OCI-LY3 (cell line): Measurements from ENCODE around the gene CACNA2D2.

Experiments
- H2AFZ ChIP-seq: fragments of 200-600, 300-600 bp; shearing (Covaris generic); 2 replicates; pipeline ENCODE4 v1.6.0; 2014; ENCODE audit warnings: antibody characterized with exemption, low read depth, low read length
- H3K27ac ChIP-seq: fragments of 200-600, 300-600 bp; sonication (generic); 2 replicates; pipeline ENCODE4 v1.5.1; 2014; ENCODE audit warnings: mild to moderate bottlenecking, low read length, moderate library complexity, mixed read lengths
- H3K27me3 ChIP-seq: fragments of 200-600, 300-600 bp; sonication (generic); 2 replicates; pipeline ENCODE4 v1.6.1; 2014; ENCODE audit warnings: low read depth, low read length, mixed read lengths
- H3K36me3 ChIP-seq: fragments of 200-600, 300-600 bp; sonication (generic); replicated peaks from 2 replicates; pipeline ENCODE3; 2014; ENCODE audit warnings: low read depth, low read length, mixed read lengths
- H3K4me1 ChIP-seq: fragments of 300-600, 200-600 bp; sonication (generic); 2 replicates; pipeline ENCODE4 v1.6.1; 2014; ENCODE audit warnings: low read length, mixed read lengths
- H3K4me2 ChIP-seq: fragments of 200-600, 300-600 bp; sonication (generic); 2 replicates; pipeline ENCODE4 v1.6.1; 2014; ENCODE audit warnings: low read length, mixed read lengths
- H3K4me3 ChIP-seq: fragments of 300-600, 200-600 bp; sonication (generic); 2 replicates; pipeline ENCODE4 v1.5.1; 2014; ENCODE audit warnings: antibody characterized with exemption, mild to moderate bottlenecking, low read length, moderate library complexity
- H3K79me2 ChIP-seq: fragments of 300-600, 200-600 bp; shearing (Covaris generic); 2 replicates; pipeline ENCODE4 v1.6.1; 2014; ENCODE audit warnings: mild to moderate bottlenecking, low read length, mixed read lengths
- H3K9ac ChIP-seq: fragments of 300-600, 200-600 bp; shearing (Covaris generic); 2 replicates; pipeline ENCODE4 v1.6.0; 2014; ENCODE audit warnings: mild to moderate bottlenecking, low read length, moderate library complexity
- H3K9me3 ChIP-seq: fragments of 200-600, 300-600 bp; shearing (Covaris generic); 2 replicates; pipeline ENCODE4 v1.6.1; 2014; ENCODE audit warnings: low read length, mixed read lengths; ENCODE audit not compliant: insufficient read depth
- H4K20me1 ChIP-seq: fragments of 200-600, 300-600 bp; sonication (generic); 2 replicates; pipeline ENCODE4 v1.6.1; 2016; ENCODE audit warnings: low read length, mixed read lengths; ENCODE audit not compliant: insufficient read depth
- CTCF ChIP-seq: fragments of 200-600, 300-600 bp; sonication (generic); IDR thresholded peaks from 2 replicates; pipeline ENCODE4 v1.5.1; 2014; ENCODE audit warnings: antibody characterized with exemption, low read length, low read depth
- EZH2phosphoT487 ChIP-seq: fragments of 200-600 bp; shearing (Covaris generic); IDR thresholded peaks from 2 replicates; pipeline ENCODE4 v1.6.1; 2018; ENCODE audit warnings: antibody characterized with exemption, mixed run types, low read depth

Gene CACNA2D2

GRCh38 chr3:50532062-50532705 is 28.8 kb upstream of the CACNA2D2 start:
- Histone ChIP-seq H3K9ac (no peak overlapping the region), H2AFZ (no peak overlapping the region), H3K27me3 (peaks cover 51% of the 10 kb centered on the region), H3K9me3 (no peaks in the 10 kb centered on the region), H4K20me1 (no peaks in the 10 kb centered on the region), H3K36me3 (no peaks in the 10 kb centered on the region), H3K4me2 (no peak overlapping the region), H3K27ac (no peak overlapping the region), H3K4me1 (no peaks in the 10 kb centered on the region), H3K79me2 (no peaks in the 10 kb centered on the region), H3K4me3 (no peak overlapping the region)
- no peak for TF ChIP-seq EZH2phosphoT487
- no peak for TF ChIP-seq CTCF

GRCh38 chr3:50531201-50531600 is 27.8 kb upstream of the CACNA2D2 start:
- TF ChIP-seq EZH2phosphoT487 = no peak
- TF ChIP-seq CTCF = no peak
- H3K4me2 ChIP-seq = no peak overlapping the region
- H3K27ac ChIP-seq = no peak overlapping the region
- H3K36me3 ChIP-seq = no peaks in the 10 kb centered on the region
- no peak overlapping the region for H3K4me3 ChIP-seq
- H3K9ac ChIP-seq = no peak overlapping the region
- peaks cover 4% of the 10 kb centered on the region; the same call in 1 of the 2 replicates for H4K20me1 ChIP-seq
- H3K9me3 ChIP-seq = no peaks in the 10 kb centered on the region
- H3K4me1 ChIP-seq = no peaks in the 10 kb centered on the region
- no peak overlapping the region for H2AFZ ChIP-seq
- no peaks in the 10 kb centered on the region for H3K79me2 ChIP-seq
- peaks cover 41% of the 10 kb centered on the region for H3K27me3 ChIP-seq

GRCh38 chr3:50530001-50530970 is 26.9 kb upstream of the CACNA2D2 start:
- TF ChIP-seq CTCF (no peak), EZH2phosphoT487 (no peak)
- H3K79me2 ChIP-seq = no peaks in the 10 kb centered on the region

GRCh38 chr3:50525987-50526386 is 22.6 kb upstream of the CACNA2D2 start:
- no peak overlapping the region for H3K27ac ChIP-seq
- H3K79me2 ChIP-seq = no peaks in the 10 kb centered on the region
- H3K4me2 ChIP-seq = no peak overlapping the region

More at GRCh38 chr3:50530001-50530970, 26.9 kb upstream of the CACNA2D2 start:
- Histone ChIP-seq H3K4me3 (no peak overlapping the region), H3K36me3 (no peaks in the 10 kb centered on the region), H3K4me1 (peaks cover 2% of the 10 kb centered on the region; the same call in 1 of the 2 replicates), H3K27me3 (peaks cover 32% of the 10 kb centered on the region), H3K27ac (no peak overlapping the region), H3K4me2 (no peak overlapping the region), H3K9ac (no peak overlapping the region), H2AFZ (no peak overlapping the region), H3K9me3 (no peaks in the 10 kb centered on the region), H4K20me1 (peaks cover 5% of the 10 kb centered on the region; the same call in 1 of the 2 replicates)

More at GRCh38 chr3:50525987-50526386, 22.6 kb upstream of the CACNA2D2 start:
- no peak overlapping the region for H3K9ac ChIP-seq
- TF ChIP-seq CTCF (no peak), EZH2phosphoT487 (no peak)
- no peak overlapping the region for H2AFZ ChIP-seq
- H3K4me3 ChIP-seq = no peak overlapping the region
- no peaks in the 10 kb centered on the region for H3K9me3 ChIP-seq
- H3K36me3 ChIP-seq = no peaks in the 10 kb centered on the region
- peaks cover 31% of the 10 kb centered on the region for H3K27me3 ChIP-seq
- H4K20me1 ChIP-seq = peaks cover 5% of the 10 kb centered on the region; the same call in 1 of the 2 replicates
- H3K4me1 ChIP-seq = peaks cover 2% of the 10 kb centered on the region; the same call in 1 of the 2 replicates
